Stomach (tissue), 4 donors: ENCODE measurements around the gene OSTF1.

ENCODE experiments used
- EP300 ChIP-seq: sonication (generic); formaldehyde crosslinking; IDR thresholded peaks from one replicate; pipeline ENCODE4 v1.6.1; 2017; ENCODE audit warnings: antibody characterized with exemption
- POLR2A ChIP-seq, 4 donors: fragments of 450-650 bp; IDR thresholded peaks; one replicate each; pipeline ENCODE4 v1.6.1; 2016; ENCODE audit warnings: antibody characterized with exemption in 4 of 4, control low read depth in 2 of 4, mild to moderate bottlenecking in 1 of 4, moderate library complexity in 1 of 4
- POLR2AphosphoS5 ChIP-seq, 3 donors: sonication (generic); formaldehyde crosslinking; IDR thresholded peaks; one replicate each; pipeline ENCODE4 v1.6.1; 2016; ENCODE audit warnings: antibody characterized with exemption in 3 of 3
- TF ChIP-seq, protein P1 (sequence below), 7 experiments: fragments of 450-650 bp in 4 of 7; fragments of 200-600 bp in 3 of 7; sonication (generic) in 3 of 7; IDR thresholded peaks; one replicate each; pipeline ENCODE4 v1.5.1; 2016 to 2019; ENCODE audit warnings: antibody characterized with exemption in 7 of 7, control low read depth in 2 of 7, mild to moderate bottlenecking in 1 of 7

DNA sequence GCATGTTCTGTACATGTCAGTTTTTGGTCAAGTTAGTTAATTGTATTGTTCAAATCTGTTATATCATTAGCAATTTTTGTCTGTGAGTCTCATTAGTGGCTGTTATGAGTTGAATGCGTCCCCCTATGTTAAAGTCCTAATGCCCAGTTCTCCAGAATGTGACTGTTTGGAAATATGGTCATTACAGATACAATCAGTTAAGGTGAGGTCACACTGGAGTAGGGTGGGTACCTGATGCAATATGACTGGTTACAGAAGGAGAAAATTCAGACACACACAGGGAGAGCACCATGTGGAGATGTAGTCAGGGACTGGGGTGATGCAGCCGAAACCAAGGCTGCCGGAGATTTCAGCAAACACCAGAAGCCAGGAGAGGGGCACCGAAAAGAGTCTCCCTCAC lies 15.4 kb upstream of the OSTF1 start:
- TF ChIP-seq POLR2A (IDR thresholded peaks at IDR 0.05) (no peak), POLR2AphosphoS5 (IDR thresholded peaks at IDR 0.05) (no peak), EP300 (no peak)
- TF ChIP-seq, protein P1, sequence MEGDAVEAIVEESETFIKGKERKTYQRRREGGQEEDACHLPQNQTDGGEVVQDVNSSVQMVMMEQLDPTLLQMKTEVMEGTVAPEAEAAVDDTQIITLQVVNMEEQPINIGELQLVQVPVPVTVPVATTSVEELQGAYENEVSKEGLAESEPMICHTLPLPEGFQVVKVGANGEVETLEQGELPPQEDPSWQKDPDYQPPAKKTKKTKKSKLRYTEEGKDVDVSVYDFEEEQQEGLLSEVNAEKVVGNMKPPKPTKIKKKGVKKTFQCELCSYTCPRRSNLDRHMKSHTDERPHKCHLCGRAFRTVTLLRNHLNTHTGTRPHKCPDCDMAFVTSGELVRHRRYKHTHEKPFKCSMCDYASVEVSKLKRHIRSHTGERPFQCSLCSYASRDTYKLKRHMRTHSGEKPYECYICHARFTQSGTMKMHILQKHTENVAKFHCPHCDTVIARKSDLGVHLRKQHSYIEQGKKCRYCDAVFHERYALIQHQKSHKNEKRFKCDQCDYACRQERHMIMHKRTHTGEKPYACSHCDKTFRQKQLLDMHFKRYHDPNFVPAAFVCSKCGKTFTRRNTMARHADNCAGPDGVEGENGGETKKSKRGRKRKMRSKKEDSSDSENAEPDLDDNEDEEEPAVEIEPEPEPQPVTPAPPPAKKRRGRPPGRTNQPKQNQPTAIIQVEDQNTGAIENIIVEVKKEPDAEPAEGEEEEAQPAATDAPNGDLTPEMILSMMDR (IDR thresholded peaks at IDR 0.05): no peak
